HG03135 (cell line): ENCODE measurements around the gene OR3A1.
"Not testable (repeated sequence)": the region's sequence is repeated elsewhere in the genome, so short reads cannot be mapped to it uniquely, and the experiment has no call there.

Source experiments
- ATAC-seq: cut with Tn5 transposase; IDR thresholded peaks from one replicate; pipeline ENCODE4 v1.9.1; 2021; ENCODE audit warnings: mild to moderate bottlenecking, moderate library complexity; ENCODE audit not compliant: unreplicated experiment

Gene OR3A1

GRCh38 chr17:3298260-3298659 lies at the start of gene OR3A1:
TSS of gene OR3A1 (minus strand) at chr17:3298360. CDS start at chr17:3292582, 5,778 bp downstream.
- ATAC-seq, result no peak

- not testable (repeated sequence) for ATAC-seq
Measured at GRCh38 chr17:3342782-3343181, 44.6 kb upstream of the OR3A1 start.

GRCh38 chr17:3335876-3336275 lies 37.7 kb upstream of the OR3A1 start:
- no peak for ATAC-seq

- no peak for ATAC-seq
Measured at GRCh38 chr17:3318336-3318735, 20.2 kb upstream of the OR3A1 start.

- ATAC-seq, result no peak
Measured at GRCh38 chr17:3316836-3317235, 18.7 kb upstream of the OR3A1 start.

- no peak for ATAC-seq
Measured at GRCh38 chr17:3308603-3309002, 10.4 kb upstream of the OR3A1 start.

- ATAC-seq, result no peak
Measured at GRCh38 chr17:3295632-3296031, 2.5 kb downstream of the OR3A1 start.

- not testable (repeated sequence) for ATAC-seq
Measured at GRCh38 chr17:3293548-3293947, 4.6 kb downstream of the OR3A1 start.

- ATAC-seq, result no peak
Measured at GRCh38 chr17:3282901-3283300, 15.3 kb downstream of the OR3A1 start.

GRCh38 chr17:3276126-3276525 lies 22.0 kb downstream of the OR3A1 start:
- ATAC-seq, result no peak

GRCh38 chr17:3271072-3271848 lies 26.9 kb downstream of the OR3A1 start:
- ATAC-seq, result no peak

GRCh38 chr17:3260600-3260999 lies 37.6 kb downstream of the OR3A1 start:
- ATAC-seq, result no peak

- no peak for ATAC-seq
Measured at GRCh38 chr17:3260163-3260562, 38.0 kb downstream of the OR3A1 start.

GRCh38 chr17:3256575-3256974 lies 41.6 kb downstream of the OR3A1 start:
- no peak for ATAC-seq

- ATAC-seq, result not testable (repeated sequence)
Measured at GRCh38 chr17:3249013-3249412, 49.1 kb downstream of the OR3A1 start.

- not testable (repeated sequence) for ATAC-seq
Measured at GRCh38 chr17:3244841-3245240, 53.3 kb downstream of the OR3A1 start.

- not testable (repeated sequence) for ATAC-seq
Measured at GRCh38 chr17:3241044-3241443, 57.1 kb downstream of the OR3A1 start.
